ENCODE data around the gene ARRDC1.
A peak's percentile ranks its signal among the peaks of the same experiment; 100 is the strongest.

The ARRDC1 gene

GRCh38 chr9:137640862-137641261 is 35.4 kb downstream of the ARRDC1 start:
- DNase-seq = no peak

GRCh38 chr9:137642118-137642601 is 36.7 kb downstream of the ARRDC1 start:
- DNase-seq = no peak

GRCh38 chr9:137642892-137643291 is 37.4 kb downstream of the ARRDC1 start:
- no peak for DNase-seq

GRCh38 chr9:137643921-137644320 is 38.4 kb downstream of the ARRDC1 start:
- no peak for DNase-seq

GRCh38 chr9:137645211-137645610 is 39.7 kb downstream of the ARRDC1 start:
- no peak for DNase-seq

- no peak for DNase-seq
Measured at GRCh38 chr9:137646341-137646740, 40.9 kb downstream of the ARRDC1 start.

- DNase-seq = peak in 1 of 2 donors; percentile 14
Measured at GRCh38 chr9:137647096-137647714, 41.7 kb downstream of the ARRDC1 start.

GRCh38 chr9:137648396-137648795 is 42.9 kb downstream of the ARRDC1 start:
- no peak for DNase-seq

- no peak for DNase-seq
Measured at GRCh38 chr9:137649553-137649952, 44.1 kb downstream of the ARRDC1 start.

- no peak for DNase-seq
Measured at GRCh38 chr9:137650259-137650658, 44.8 kb downstream of the ARRDC1 start.

GRCh38 chr9:137650779-137651178 is 45.3 kb downstream of the ARRDC1 start:
- no peak for DNase-seq

GRCh38 chr9:137656416-137656815 is 50.9 kb downstream of the ARRDC1 start:
- DNase-seq = no peak

- no peak for DNase-seq
Measured at GRCh38 chr9:137657606-137658005, 52.1 kb downstream of the ARRDC1 start.

GRCh38 chr9:137658781-137659180 is 53.3 kb downstream of the ARRDC1 start:
- no peak for DNase-seq

GRCh38 chr9:137660144-137660543 is 54.7 kb downstream of the ARRDC1 start:
- no peak for DNase-seq

- DNase-seq = no peak
Measured at GRCh38 chr9:137663584-137663983, 58.1 kb downstream of the ARRDC1 start.

GRCh38 chr9:137664676-137665075 is 59.2 kb downstream of the ARRDC1 start:
- no peak for DNase-seq

Measured in CD4-positive, alpha-beta T cell treated with Interferon alpha-2 for 1 hour (primary cell).